Measurements from ENCODE around the gene HTR3D.

- TF ChIP-seq EZH2 (IDR thresholded peaks at IDR 0.05; ENCODE audit: insufficient read depth, poor library complexity, severe bottlenecking): no peak
- TF ChIP-seq EZH2phosphoT487 (IDR thresholded peaks at IDR 0.05; ENCODE audit: insufficient read depth, low read depth): no peak
Measured at GRCh38 chr3:183984127-183984740, 47.3 kb upstream of the HTR3D start.

All from GM23248 (cell line).